Osteoblast (primary cell): ENCODE measurements around the gene ITSN1. TPM values are rescaled to one million over a fixed set of nuclear protein-coding genes. Genes with fewer than 3 reads are reported as not detected.

Experiments
- DNase-seq: peaks from one replicate; pipeline ENCODE4 v3.0.0; 2011; ENCODE audit warnings: low spot score, mixed read lengths; ENCODE audit not compliant: insufficient read length; ENCODE audit errors: missing footprints
- H2AFZ ChIP-seq: 2 replicates; pipeline ENCODE4 v1.6.0; 2011; ENCODE audit warnings: mild to moderate bottlenecking, low read length
- H3K27ac ChIP-seq: 2 replicates; pipeline ENCODE4 v1.5.1; 2011; ENCODE audit warnings: mild to moderate bottlenecking, low read depth, low read length, moderate library complexity
- H3K27me3 ChIP-seq: 2 replicates; pipeline ENCODE4 v1.6.0; 2012; ENCODE audit warnings: mild to moderate bottlenecking, control low read depth, inconsistent platforms, low read length, moderate library complexity; ENCODE audit not compliant: insufficient read depth
- H3K36me3 ChIP-seq: 2 replicates; pipeline ENCODE4 v1.5.1; 2011; ENCODE audit warnings: mild to moderate bottlenecking, low read length, control low read depth, moderate library complexity; ENCODE audit not compliant: insufficient read depth
- H3K4me1 ChIP-seq: 2 replicates; pipeline ENCODE4 v1.5.1; 2011; ENCODE audit warnings: mild to moderate bottlenecking, low read length, control low read depth, moderate library complexity; ENCODE audit not compliant: insufficient read depth
- H3K4me2 ChIP-seq: 2 replicates; pipeline ENCODE4 v1.6.0; 2011; ENCODE audit warnings: mild to moderate bottlenecking, low read length; ENCODE audit not compliant: insufficient read depth
- H3K4me3 ChIP-seq: fragments of 200-600 bp; sonication (generic); 3 replicates; pipeline ENCODE4 v1.5.1; 2012; ENCODE audit warnings: mild to moderate bottlenecking, low read length, inconsistent platforms; ENCODE audit not compliant: insufficient read depth
- H3K79me2 ChIP-seq: 2 replicates; pipeline ENCODE4 v1.6.0; 2012; ENCODE audit warnings: mild to moderate bottlenecking, low read length, control low read depth, inconsistent platforms; ENCODE audit not compliant: insufficient read depth
- H3K9me3 ChIP-seq: 2 replicates; pipeline ENCODE4 v1.5.1; 2011; ENCODE audit warnings: low read depth, low read length, control low read depth
- H4K20me1 ChIP-seq: 2 replicates; pipeline ENCODE4 v1.6.0; 2012; ENCODE audit warnings: mild to moderate bottlenecking, low read length, control low read depth; ENCODE audit not compliant: insufficient read depth
- CTCF ChIP-seq: IDR thresholded peaks from 2 replicates; pipeline ENCODE4 v1.5.1; 2011; ENCODE audit warnings: mild to moderate bottlenecking, low read depth, low read length, moderate library complexity; ENCODE audit errors: extremely low read depth
- total RNA-seq: library from RNA; depleted of rRNA; stranded (reverse); fragments of >200 nt; gene quantifications from 2 replicates; pipeline ENCODE4 v1.2.3, GENCODE V29; 2012

Gene ITSN1
- total RNA-seq, 1 donor = 42.7 TPM

DNA sequence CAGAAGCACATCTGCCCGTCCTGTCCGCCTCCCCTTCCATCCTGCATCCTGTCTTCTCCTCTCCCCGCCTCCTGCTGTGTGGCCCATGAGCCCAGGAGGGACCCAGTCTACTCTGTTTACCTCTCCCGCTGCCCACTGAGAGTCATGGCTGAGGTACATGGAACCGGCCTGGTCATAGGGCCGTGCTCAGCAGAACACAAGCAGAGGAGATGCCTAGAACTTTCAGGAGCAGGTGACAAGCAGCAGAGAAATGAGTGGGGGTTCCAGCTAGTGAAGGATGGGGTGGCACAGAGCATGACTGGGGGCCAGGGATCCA, 202.5 kb downstream of the ITSN1 start:
- Histone ChIP-seq H3K4me1 (peaks cover 5% of the 10 kb centered on the region), H3K79me2 (no peaks in the 10 kb centered on the region), H4K20me1 (no peaks in the 10 kb centered on the region), H3K27ac (no peak overlapping the region), H2AFZ (no peak overlapping the region), H3K4me2 (no peak overlapping the region), H3K27me3 (no peaks in the 10 kb centered on the region), H3K4me3 (no peak overlapping the region), H3K9me3 (no peaks in the 10 kb centered on the region), H3K36me3 (no peaks in the 10 kb centered on the region)
- DNase-seq = no peak
- no peak for TF ChIP-seq CTCF

DNA sequence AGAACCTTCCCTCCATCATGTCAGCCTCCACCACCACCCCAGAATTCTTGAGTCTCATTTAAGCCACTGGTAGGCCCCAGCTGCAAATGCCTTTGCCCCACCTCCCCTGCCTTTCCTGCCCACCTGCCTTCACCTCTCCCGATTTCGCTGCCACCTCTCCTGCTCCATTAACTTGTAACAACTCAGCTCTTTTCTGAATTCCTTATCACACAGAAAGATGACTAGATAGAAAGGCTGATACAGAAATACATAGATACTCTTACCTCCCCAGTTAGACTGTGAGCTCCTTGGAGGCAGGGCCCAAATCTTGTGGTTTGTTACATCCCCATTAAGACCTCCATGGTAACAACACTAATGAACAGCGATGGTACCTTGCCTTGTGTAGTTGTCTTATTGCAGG, 203.8 kb downstream of the ITSN1 start:
- no peaks in the 10 kb centered on the region for H3K79me2 ChIP-seq
- H2AFZ ChIP-seq = no peak overlapping the region
- no peaks in the 10 kb centered on the region for H3K27me3 ChIP-seq
- no peak overlapping the region for H3K4me3 ChIP-seq
- H3K27ac ChIP-seq = no peak overlapping the region
- no peaks in the 10 kb centered on the region for H3K36me3 ChIP-seq
- H3K9me3 ChIP-seq = no peaks in the 10 kb centered on the region
- no peak overlapping the region for H3K4me2 ChIP-seq
- peaks cover 8% of the 10 kb centered on the region for H3K4me1 ChIP-seq
- H4K20me1 ChIP-seq = no peaks in the 10 kb centered on the region
- TF ChIP-seq CTCF = no peak
- DNase-seq = no peak

GRCh38 chr21:33847588-33848248, 205.4 kb downstream of the ITSN1 start:
- Histone ChIP-seq H2AFZ (no peak overlapping the region), H3K4me3 (no peak overlapping the region), H3K4me2 (no peak overlapping the region), H3K79me2 (no peaks in the 10 kb centered on the region), H4K20me1 (no peaks in the 10 kb centered on the region), H3K27me3 (no peaks in the 10 kb centered on the region), H3K4me1 (peaks cover 5% of the 10 kb centered on the region), H3K36me3 (no peaks in the 10 kb centered on the region), H3K27ac (no peak overlapping the region), H3K9me3 (no peaks in the 10 kb centered on the region)
- TF ChIP-seq CTCF = no peak
- no peak for DNase-seq

- Histone ChIP-seq H3K27me3 (no peaks in the 10 kb centered on the region), H4K20me1 (no peaks in the 10 kb centered on the region)
- no peak for DNase-seq
These were observed 206.1 kb downstream of the ITSN1 start for GRCh38 chr21:33848249-33848953.

More at GRCh38 chr21:33848249-33848953, 206.1 kb downstream of the ITSN1 start:
- no peak for TF ChIP-seq CTCF
- Histone ChIP-seq H3K4me3 (no peak overlapping the region), H3K27ac (no peak overlapping the region), H3K79me2 (no peaks in the 10 kb centered on the region), H2AFZ (no peak overlapping the region), H3K9me3 (no peaks in the 10 kb centered on the region), H3K4me1 (peaks cover 5% of the 10 kb centered on the region), H3K4me2 (no peak overlapping the region), H3K36me3 (no peaks in the 10 kb centered on the region)
